Skeletal muscle tissue (tissue), 4 donors: ENCODE measurements around the gene MRPS18B. TPM values are rescaled to one million over a fixed set of nuclear protein-coding genes. Genes with fewer than 3 reads are reported as not detected.
"Not testable (repeated sequence)": the region's sequence is repeated elsewhere in the genome, so short reads cannot be mapped to it uniquely, and the experiment has no call there.

ENCODE experiments used
- H3K27ac ChIP-seq: one replicate; pipeline ENCODE4 v1.7.0; 2013; ENCODE audit warnings: mild to moderate bottlenecking, low read depth, low read length, inconsistent platforms
- H3K27me3 ChIP-seq, 3 donors: one replicate each; pipeline ENCODE4 v1.7.0; 2013; ENCODE audit warnings: low read length in 3 of 3; ENCODE audit not compliant: control insufficient read depth in 3 of 3, insufficient read depth in 3 of 3
- H3K36me3 ChIP-seq, 3 donors: one replicate each; pipeline ENCODE4 v1.7.0; 2013; ENCODE audit warnings: low read length in 3 of 3; ENCODE audit not compliant: control insufficient read depth in 3 of 3, insufficient read depth in 3 of 3
- H3K4me1 ChIP-seq, 3 donors: one replicate each; pipeline ENCODE4 v1.7.0; 2013; ENCODE audit warnings: low read length in 3 of 3, mild to moderate bottlenecking in 3 of 3; ENCODE audit not compliant: control insufficient read depth in 3 of 3, insufficient read depth in 3 of 3
- H3K4me3 ChIP-seq, 3 donors: one replicate each; pipeline ENCODE4 v1.7.0; 2013; ENCODE audit warnings: low read length in 3 of 3
- H3K9ac ChIP-seq, 3 donors: one replicate each; pipeline ENCODE4 v1.7.0; 2013; ENCODE audit warnings: low read length in 3 of 3, mild to moderate bottlenecking in 3 of 3, moderate library complexity in 2 of 3, low read depth in 1 of 3
- H3K9me3 ChIP-seq, 3 donors: one replicate each; pipeline ENCODE4 v1.7.0; 2013; ENCODE audit warnings: low read length in 3 of 3; ENCODE audit not compliant: control insufficient read depth in 3 of 3
- total RNA-seq: library from RNA; depleted of rRNA; stranded (reverse); fragments of >200 nt; gene quantifications from one replicate; pipeline ENCODE4 v1.2.3, GENCODE V29; 2014
- donor health status: Osteomylitis.

The MRPS18B gene
- total RNA-seq, 1 donor from 2014 or later: 105 TPM

DNA sequence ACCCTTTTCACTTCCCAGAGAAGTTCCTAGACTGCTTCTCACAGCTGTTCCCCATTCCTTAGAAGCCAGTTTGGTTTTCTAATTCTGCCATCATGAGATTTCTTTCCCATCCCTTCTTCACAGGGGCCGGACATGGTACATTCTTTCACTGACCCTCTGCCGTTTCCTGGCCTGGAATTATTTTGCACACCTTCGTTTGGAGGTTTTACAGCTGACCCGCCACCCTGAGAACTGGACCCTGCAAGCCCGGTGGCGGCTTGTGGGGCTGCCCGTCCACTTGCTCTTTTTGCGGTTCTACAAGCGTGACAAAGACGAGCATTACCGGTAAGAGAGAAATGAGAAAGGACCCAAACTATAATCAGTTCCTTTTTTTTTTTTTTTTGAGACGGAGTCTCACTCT lies 33.5 kb downstream of the MRPS18B start:
- Histone ChIP-seq H3K4me1 (peaks cover 12 to 16% (median 14%) of the 10 kb centered on the region in 3 donors), H3K9ac (no peak overlapping the region), H3K27me3 (no peaks in the 10 kb centered on the region), H3K36me3 (peaks cover 44 to 57% (median 52%) of the 10 kb centered on the region in 3 donors), H3K27ac (no peak overlapping the region), H3K9me3 (no peaks in the 10 kb centered on the region), H3K4me3 (no peak overlapping the region)

- H3K9me3 ChIP-seq: no peaks in the 10 kb centered on the region
- H3K36me3 ChIP-seq: peaks cover 79 to 87% (median 79%) of the 10 kb centered on the region in 3 donors
- no peak overlapping the region for H3K9ac ChIP-seq
- no peak overlapping the region for H3K27ac ChIP-seq
- no peak overlapping the region for H3K4me3 ChIP-seq
- H3K4me1 ChIP-seq: no peaks in the 10 kb centered on the region
- no peaks in the 10 kb centered on the region for H3K27me3 ChIP-seq
These were observed 37.4 kb downstream of the MRPS18B start for GRCh38 chr6:30654798-30655742.

GRCh38 chr6:30655743-30656094 lies 38.1 kb downstream of the MRPS18B start:
- Histone ChIP-seq H3K9me3 (no peaks in the 10 kb centered on the region), H3K27me3 (no peaks in the 10 kb centered on the region), H3K4me1 (no peaks in the 10 kb centered on the region), H3K9ac (no peak overlapping the region), H3K36me3 (peaks cover 83 to 88% (median 84%) of the 10 kb centered on the region in 3 donors), H3K27ac (no peak overlapping the region), H3K4me3 (no peak overlapping the region)

DNA sequence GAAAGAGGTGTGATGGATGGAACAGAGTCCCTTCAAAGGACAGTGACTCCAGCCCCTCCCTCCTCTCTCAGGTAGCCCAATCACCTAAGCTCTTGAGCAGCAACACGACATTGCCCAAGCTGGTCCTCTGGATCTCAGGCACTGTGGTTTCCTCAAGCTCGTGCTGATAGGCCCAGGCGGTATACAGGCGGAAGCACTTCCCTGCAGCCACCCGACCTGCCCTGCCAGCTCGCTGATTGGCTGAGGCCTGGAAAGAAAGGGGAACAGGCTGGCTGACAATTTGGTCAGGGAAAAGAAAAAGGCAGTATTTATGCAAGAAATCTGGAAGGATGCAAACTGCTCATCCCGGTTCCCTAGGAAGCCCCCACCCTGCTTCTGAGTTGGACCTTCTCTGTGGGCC lies 38.9 kb downstream of the MRPS18B start:
- H3K4me1 ChIP-seq: no peaks in the 10 kb centered on the region
- H3K27ac ChIP-seq: no peak overlapping the region
- H3K9ac ChIP-seq: no peak overlapping the region
- no peaks in the 10 kb centered on the region for H3K9me3 ChIP-seq
- peaks cover 82 to 85% (median 84%) of the 10 kb centered on the region in 3 donors for H3K36me3 ChIP-seq
- no peaks in the 10 kb centered on the region for H3K27me3 ChIP-seq
- no peak overlapping the region for H3K4me3 ChIP-seq

DNA sequence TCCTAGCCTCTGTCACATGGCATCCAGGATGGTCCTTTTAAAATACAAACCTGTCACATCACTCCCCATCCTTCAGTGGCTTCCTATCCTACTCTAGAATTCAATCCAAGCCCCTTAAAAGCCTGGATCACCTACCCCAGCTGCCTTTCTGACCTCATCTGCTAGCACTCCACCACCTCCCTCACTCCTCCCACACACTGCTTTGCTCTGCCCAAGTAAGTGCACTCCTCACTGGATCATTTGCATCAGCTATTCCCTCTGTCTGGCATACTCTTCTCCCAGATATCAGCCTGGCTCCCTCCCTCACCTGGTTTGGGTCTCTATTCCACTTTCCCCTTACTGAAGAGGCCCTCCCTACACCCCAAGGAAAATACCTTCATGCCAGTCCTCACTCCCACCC lies 39.8 kb downstream of the MRPS18B start:
- no peak overlapping the region for H3K9ac ChIP-seq
- H3K4me3 ChIP-seq: no peak overlapping the region
- H3K4me1 ChIP-seq: no peaks in the 10 kb centered on the region
- no peak overlapping the region for H3K27ac ChIP-seq
- no peaks in the 10 kb centered on the region for H3K9me3 ChIP-seq
- H3K36me3 ChIP-seq: peaks cover 84 to 86% (median 85%) of the 10 kb centered on the region in 3 donors
- no peaks in the 10 kb centered on the region for H3K27me3 ChIP-seq

GRCh38 chr6:30657922-30658321 lies 40.3 kb downstream of the MRPS18B start:
- not testable (repeated sequence) for H3K4me3 ChIP-seq, H3K9ac ChIP-seq, H3K27ac ChIP-seq, H3K4me1 ChIP-seq, H3K27me3 ChIP-seq, H3K9me3 ChIP-seq
- H3K36me3 ChIP-seq: peaks cover 84 to 86% (median 85%) of the 10 kb centered on the region in 3 donors

DNA sequence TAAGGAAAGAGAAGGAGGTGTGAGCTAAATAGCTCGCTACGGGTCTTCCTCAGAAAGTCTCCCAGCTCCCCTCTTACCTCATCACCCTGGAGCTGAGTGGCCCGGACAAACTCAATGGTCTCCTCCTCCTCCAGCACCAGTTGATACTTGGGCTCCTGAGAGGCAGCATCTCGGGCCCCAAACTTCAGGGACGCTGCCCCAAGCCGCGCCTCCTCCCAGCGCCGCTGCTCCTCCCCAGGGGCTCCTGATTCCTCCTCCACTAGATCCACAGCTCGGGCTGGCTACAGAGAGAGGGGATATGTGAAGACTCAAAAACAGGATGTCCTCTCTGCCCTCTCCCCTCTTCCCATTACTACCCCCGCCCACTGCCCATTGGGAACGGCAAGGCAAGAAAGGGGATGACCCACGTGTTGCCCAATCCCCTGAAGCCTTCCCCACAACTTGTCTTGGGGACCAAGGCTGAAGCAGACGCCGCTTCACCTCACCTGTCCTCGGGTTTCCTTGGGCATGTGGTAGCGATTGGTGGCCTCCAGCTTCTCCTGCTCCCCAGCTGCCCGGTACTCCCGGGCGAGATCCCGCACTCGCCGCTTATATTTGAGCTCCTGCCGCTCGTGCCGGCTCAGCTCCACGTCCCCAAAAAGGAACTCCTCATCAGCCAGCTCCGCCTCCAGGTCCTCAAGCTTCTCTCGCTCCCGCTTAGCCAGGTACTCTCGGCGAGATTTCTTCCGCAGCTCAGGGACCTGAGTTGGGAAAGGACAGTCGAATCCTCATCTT lies 47.5 kb downstream of the MRPS18B start:
- H3K4me3 ChIP-seq: no peak overlapping the region
- H3K9me3 ChIP-seq: no peaks in the 10 kb centered on the region
- H3K27ac ChIP-seq: no peak overlapping the region
- no peaks in the 10 kb centered on the region for H3K27me3 ChIP-seq
- H3K9ac ChIP-seq: no peak overlapping the region
- H3K36me3 ChIP-seq: peaks cover 52 to 72% (median 67%) of the 10 kb centered on the region in 3 donors
- peaks cover 0 to under 1% (median 0%) of the 10 kb centered on the region in 3 donors for H3K4me1 ChIP-seq

- Histone ChIP-seq H3K36me3 (peaks cover 53 to 76% (median 69%) of the 10 kb centered on the region in 3 donors), H3K4me1 (peaks cover 0 to 12% (median 2%) of the 10 kb centered on the region in 3 donors)
- H3K9ac ChIP-seq, H3K27ac ChIP-seq, H3K27me3 ChIP-seq, H3K4me3 ChIP-seq, H3K9me3 ChIP-seq: not testable (repeated sequence)
These were observed 48.7 kb downstream of the MRPS18B start for GRCh38 chr6:30666300-30666699.

DNA sequence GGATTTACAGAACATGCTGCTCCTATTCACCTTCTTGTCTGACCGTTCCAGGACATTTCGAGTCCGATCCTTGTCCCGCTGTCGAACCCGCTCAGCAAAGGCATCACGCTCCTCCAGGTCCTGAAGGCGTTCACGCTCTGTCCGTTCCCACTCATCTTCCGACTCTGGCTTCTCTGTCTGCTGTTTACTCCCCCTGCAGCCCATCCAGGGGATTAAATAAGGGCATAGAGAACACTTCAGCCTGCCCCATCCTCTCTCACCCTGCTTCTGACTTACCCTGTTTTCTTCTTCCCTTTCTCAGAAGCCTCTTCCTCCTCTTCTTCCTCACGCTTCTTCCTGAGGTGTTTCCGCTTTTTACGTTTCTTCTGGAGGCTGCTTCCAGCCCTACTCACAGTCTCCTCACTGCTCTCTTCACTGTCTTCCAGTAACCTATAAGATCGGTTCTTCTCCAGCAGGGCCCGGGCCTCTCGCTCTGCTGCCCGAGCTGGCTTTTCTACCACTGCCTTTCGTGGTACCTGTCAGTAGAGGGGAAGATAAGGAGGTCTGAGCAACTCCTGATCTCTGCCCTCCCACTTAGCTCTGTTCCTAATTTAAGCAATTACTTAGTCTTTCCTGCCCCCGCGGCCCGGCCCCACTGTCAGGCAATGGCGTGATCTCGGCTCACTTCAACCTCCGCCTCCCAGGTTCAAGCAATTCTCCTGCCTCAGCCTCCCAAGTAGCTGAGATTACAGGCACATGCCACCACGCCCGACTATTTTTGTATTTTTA lies 53.3 kb downstream of the MRPS18B start:
- Histone ChIP-seq H3K9me3 (no peaks in the 10 kb centered on the region), H3K9ac (peak overlapping the region in 2 of 3 donors; percentile 23 to 92), H3K4me3 (no peak overlapping the region), H3K4me1 (peaks cover 9 to 25% (median 12%) of the 10 kb centered on the region in 3 donors), H3K36me3 (peaks cover 20 to 36% (median 29%) of the 10 kb centered on the region in 3 donors), H3K27me3 (no peaks in the 10 kb centered on the region), H3K27ac (no peak overlapping the region)
